AG10803 (cell line): ENCODE data around the gene IL31.

Source experiments
- DNase-seq: peaks from one replicate; pipeline ENCODE4 v3.0.0; 2010; ENCODE audit warnings: low read depth
- H3K4me3 ChIP-seq: 2 replicates; pipeline ENCODE4 v1.5.1; 2011; ENCODE audit warnings: mild to moderate bottlenecking, low read length, control low read depth
- CTCF ChIP-seq: conservative IDR thresholded peaks from 2 replicates; pipeline ENCODE4 v1.5.1; 2011; ENCODE audit warnings: mild to moderate bottlenecking, low read length, control low read depth, inconsistent platforms

The IL31 gene

GRCh38 chr12:122174155-122174845, at the start of gene IL31:
Gene IL31 (minus strand): TSS chr12:122174221. CDS start chr12:122174172, 49 bp downstream.
- no peak for DNase-seq
- no peak within 1 kb of the TSS for H3K4me3 ChIP-seq
- no peak for TF ChIP-seq CTCF

- no peak for DNase-seq
- no peak for TF ChIP-seq CTCF
- no peak overlapping the region for H3K4me3 ChIP-seq
Measured at GRCh38 chr12:122216445-122216844, 42.4 kb upstream of the IL31 start.

GRCh38 chr12:122215771-122216170, 41.8 kb upstream of the IL31 start:
- no peak for TF ChIP-seq CTCF
- H3K4me3 ChIP-seq: no peak overlapping the region
- DNase-seq: no peak

GRCh38 chr12:122208073-122208820, 34.2 kb upstream of the IL31 start:
- H3K4me3 ChIP-seq: no peak overlapping the region
- no peak for TF ChIP-seq CTCF
- DNase-seq: no peak

GRCh38 chr12:122207391-122207790, 33.4 kb upstream of the IL31 start:
- no peak for DNase-seq
- TF ChIP-seq CTCF: no peak
- no peak overlapping the region for H3K4me3 ChIP-seq

GRCh38 chr12:122206976-122207375, 33.0 kb upstream of the IL31 start:
- no peak for TF ChIP-seq CTCF
- H3K4me3 ChIP-seq: no peak overlapping the region
- no peak for DNase-seq
